Fibroblast of peridontal ligament (primary cell): ENCODE data around the gene GRID2IP.
A peak's percentile ranks its signal among the peaks of the same experiment; 100 is the strongest.

ENCODE experiments used
- DNase-seq: peaks from one replicate; pipeline ENCODE4 v3.0.0-alpha.2; 2010; ENCODE audit errors: extremely low read depth

GRID2IP gene

GRCh38 chr7:6520163-6520981, 30.9 kb downstream of the GRID2IP start:
- DNase-seq: no peak

- DNase-seq: peak; percentile 83
Observed at GRCh38 chr7:6516387-6516983, 34.8 kb downstream of the GRID2IP start.

- no peak for DNase-seq
Observed at GRCh38 chr7:6513541-6513940, 37.7 kb downstream of the GRID2IP start.

DNA sequence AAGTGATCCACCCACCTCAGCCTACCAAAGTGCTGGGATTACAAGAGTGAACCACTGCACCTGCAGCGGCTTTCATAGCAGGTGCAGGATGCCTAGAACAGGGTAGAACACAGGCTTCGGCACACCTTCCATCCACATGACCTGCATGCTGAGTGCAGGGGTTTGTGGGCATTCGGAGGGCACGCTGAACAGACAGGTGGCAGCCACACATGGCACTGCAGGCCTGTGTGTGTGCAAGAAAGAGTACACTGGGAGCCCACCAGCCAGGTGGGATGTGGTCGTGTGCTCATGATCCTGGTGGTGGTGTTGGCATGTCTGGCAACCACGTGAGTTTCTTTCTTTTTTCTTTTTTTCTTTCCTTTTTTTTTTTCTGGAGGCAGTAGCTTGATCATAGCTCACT, 38.4 kb downstream of the GRID2IP start:
- DNase-seq: no peak

- no peak for DNase-seq
Observed at GRCh38 chr7:6510476-6511133, 40.7 kb downstream of the GRID2IP start.

GRCh38 chr7:6508950-6509349, 42.3 kb downstream of the GRID2IP start:
- no peak for DNase-seq

DNA sequence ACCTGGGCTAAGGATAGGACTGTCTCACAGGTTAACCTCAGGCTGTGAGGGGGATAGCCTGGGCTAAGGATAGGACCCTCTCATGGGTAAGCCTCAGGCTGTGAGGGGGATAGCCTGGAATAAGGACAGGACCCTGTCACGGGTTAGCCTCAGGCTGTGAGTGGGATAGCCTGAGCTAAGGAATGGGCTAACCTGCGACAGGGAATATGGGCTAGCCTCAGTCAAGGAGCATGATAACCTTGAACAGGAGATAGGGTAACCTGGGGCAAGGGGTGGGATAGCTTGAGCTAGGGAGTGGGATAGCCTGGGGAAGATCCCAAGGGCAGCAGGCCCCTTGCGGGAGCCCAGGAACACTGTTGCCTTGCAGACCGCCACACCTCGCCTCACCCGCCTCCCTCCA, 42.7 kb downstream of the GRID2IP start:
- DNase-seq: no peak

GRCh38 chr7:6507906-6508305, 43.4 kb downstream of the GRID2IP start:
- DNase-seq: no peak

GRCh38 chr7:6505685-6506559, 45.3 kb downstream of the GRID2IP start:
- DNase-seq: no peak

DNA sequence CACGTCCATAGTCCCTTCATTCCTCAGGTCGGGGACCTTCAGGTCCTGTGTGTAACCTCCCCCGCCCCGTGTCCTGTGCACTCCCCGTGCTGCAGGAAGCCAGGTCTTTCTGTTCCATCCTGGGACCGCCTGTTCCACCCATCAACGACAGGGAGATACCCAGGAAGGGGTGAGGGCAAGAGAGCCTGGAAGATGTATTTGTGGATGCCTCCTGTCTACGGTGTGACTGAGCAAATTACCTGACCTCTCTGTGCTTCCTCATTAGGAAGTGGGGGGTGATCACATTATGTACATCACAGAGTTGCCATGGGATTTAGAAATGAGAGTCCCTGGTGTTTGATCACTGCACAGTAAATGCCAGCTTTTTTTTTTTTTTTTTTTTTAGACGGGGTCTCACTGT, 46.3 kb downstream of the GRID2IP start:
- DNase-seq: no peak

GRCh38 chr7:6502886-6503285, 48.4 kb downstream of the GRID2IP start:
- no peak for DNase-seq

- DNase-seq: no peak
Observed at GRCh38 chr7:6501586-6502564, 49.4 kb downstream of the GRID2IP start.

- DNase-seq: no peak
Observed at GRCh38 chr7:6500691-6501090, 50.6 kb downstream of the GRID2IP start.

GRCh38 chr7:6497994-6498393, 53.3 kb downstream of the GRID2IP start:
- DNase-seq: no peak

GRCh38 chr7:6497637-6497905, 53.7 kb downstream of the GRID2IP start:
- DNase-seq: no peak

GRCh38 chr7:6496842-6497636, 54.2 kb downstream of the GRID2IP start:
- DNase-seq: no peak

- DNase-seq: peak; percentile 36
Observed at GRCh38 chr7:6495597-6496262, 55.5 kb downstream of the GRID2IP start.

DNA sequence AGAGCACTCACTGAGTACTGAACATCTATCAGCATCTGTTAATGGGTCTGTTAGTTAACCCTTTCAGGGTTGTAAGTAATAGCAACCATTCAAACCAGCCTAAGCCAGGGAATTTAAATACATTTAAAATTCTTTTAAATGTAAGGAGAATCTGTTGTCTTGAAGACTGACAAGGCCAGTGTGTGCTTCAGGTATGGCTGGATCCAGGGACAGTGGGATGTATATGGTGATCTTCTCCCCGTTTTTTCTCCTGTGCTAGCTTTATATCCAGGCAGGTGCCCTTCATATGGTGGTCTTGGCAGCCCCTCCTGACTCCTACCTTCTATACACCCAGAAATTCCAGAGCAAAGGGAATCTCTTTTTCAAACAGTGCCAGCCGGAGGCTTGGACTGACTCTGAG, 56.9 kb downstream of the GRID2IP start:
- DNase-seq: no peak

DNA sequence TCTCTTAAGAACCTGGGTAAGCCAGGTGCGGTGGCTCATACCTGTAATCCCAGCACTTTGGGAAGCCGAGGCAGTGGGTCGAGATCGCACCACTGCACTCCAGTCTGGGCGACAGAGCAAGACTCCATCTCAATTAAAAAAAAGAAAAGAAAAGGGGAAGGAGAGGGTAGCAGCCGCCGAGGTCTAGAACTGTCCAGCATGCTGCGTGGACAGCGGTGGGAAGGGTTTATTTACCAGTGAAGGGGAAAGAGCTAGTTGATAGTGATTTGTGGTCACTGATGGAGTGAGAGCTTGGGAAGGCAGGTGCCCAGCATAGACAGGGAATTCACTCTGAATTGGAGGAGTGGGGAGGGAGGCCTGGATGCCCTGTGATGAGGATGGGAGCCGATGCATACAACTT, 60.1 kb downstream of the GRID2IP start:
- no peak for DNase-seq

- no peak for DNase-seq
Observed at GRCh38 chr7:6489612-6490011, 61.6 kb downstream of the GRID2IP start.
